ENCODE measurements around the gene ALDH3B1.

ALDH3B1 gene

GRCh38 chr11:68032997-68033707 is 23.0 kb downstream of the ALDH3B1 start:
- DNase-seq: no peak

DNA sequence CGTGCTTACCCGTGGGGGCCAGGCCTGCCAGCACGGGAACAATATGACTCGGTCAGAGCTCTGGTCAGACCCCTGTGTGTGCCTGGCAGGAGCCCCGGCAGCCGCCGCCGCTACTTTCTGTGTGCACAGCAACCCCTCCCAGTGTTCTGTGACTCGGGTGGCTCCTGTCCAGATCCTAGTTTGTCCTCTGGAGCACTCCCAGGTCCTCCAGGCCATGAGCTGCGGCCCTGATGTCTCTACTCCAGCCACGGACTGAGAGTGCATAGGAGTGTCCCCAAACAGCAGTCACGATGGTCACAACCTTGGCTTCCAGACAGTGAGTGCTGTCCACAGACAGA is 23.6 kb downstream of the ALDH3B1 start:
- DNase-seq: no peak

DNA sequence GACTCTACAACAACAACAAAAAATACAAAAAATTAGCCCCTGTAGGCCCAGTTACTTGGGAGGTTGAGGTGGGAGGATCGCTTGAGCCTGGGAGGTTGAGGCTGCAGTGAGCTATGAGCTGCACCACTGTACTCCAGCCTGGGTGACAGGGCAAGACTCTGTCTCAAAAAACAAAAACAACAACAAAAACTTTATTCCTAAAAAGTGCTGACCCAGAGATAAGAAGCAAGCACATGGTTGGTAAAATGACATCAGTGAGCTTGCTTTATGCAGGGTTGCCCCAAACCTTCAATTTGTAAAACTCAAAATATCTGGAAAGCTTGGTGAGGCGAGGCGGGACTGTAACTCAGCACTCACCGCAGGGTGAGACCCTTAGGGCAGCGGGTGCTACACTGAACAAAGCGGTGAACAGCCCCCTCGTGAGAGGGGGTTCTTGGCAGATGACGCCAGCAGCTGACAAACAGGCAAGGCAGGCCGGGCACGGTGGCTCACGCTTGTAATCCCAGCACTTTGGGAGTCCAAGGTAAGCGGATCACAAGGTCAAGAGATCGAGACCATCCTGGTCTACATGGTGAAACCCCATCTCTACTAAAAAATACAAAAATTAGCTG is 25.2 kb downstream of the ALDH3B1 start:
- DNase-seq: no peak

DNA sequence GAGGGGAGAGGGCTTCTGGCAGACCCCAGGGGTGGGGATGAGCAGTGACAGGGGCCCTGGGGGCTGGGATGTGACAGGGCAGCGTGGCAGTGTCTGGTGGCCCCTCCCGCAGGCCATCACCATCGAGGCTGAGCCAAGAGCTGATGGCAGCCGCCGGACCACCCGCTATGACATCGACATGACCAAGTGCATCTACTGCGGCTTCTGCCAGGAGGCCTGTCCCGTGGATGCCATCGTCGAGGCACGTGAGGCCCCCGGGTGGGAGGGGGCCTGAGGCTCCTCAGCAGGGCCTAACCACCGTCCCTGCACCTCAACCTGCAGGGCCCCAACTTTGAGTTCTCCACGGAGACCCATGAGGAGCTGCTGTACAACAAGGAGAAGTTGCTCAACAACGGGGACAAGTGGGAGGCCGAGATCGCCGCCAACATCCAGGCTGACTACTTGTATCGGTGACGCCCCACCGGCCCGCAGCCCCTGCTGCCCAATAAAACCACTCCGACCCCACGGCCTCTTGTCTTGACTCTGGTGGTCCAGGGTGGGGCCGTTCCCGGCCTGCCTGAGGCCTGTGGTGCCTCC is 26.1 kb downstream of the ALDH3B1 start:
- no peak for DNase-seq

DNA sequence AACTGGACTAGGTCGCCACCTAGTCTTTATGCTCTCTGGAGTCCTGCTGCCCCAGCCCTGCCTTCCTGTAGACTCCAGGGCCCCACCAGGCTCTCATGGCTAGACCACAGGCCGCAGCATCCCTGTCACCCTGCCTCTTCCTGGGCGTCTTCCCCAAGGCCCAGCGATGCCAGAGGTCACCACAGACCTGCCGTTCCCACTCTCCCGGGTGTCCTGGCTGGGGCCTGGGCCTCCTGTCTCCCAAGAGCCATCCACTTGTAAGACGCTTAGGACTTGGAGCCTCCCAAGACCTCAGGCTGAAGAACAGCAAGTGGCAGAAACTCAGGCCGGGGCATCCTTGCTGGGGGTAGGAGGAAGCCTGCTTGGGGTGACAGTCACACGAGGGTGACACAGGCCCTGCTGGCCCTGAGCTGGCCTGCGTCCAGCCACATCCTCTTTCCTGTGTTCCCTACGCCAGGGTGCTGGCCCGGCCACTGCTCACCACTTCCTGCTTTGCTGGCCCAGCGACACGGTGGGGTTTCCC is 26.7 kb downstream of the ALDH3B1 start:
- DNase-seq: no peak

- no peak for DNase-seq
These were observed 27.5 kb downstream of the ALDH3B1 start for GRCh38 chr11:68037411-68038225.

DNA sequence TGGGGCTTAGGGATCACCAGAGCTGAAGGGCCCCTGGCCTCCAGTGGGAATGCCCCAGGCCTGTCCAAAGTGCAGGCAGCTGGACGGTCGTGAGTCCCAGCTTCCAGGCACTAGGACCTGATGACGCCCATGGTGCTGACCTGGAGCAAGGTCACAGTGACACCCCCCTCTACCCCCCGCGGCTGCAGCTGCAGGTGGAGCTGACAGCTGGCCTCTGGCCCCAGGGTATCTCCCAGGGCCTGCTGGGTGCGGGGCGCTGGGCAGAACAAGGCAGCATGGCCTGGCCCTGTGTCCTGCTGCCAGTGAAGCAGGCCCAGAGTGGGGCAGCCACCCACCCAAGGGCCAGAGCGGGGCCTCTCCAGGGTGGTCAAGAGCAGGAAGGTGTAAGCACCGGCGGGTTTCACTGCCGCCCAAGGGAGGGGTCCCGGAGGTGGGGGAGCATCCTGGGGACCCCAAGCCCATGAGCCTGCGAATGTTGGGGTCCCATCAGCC is 28.1 kb downstream of the ALDH3B1 start:
- DNase-seq: no peak

- DNase-seq: peak; percentile 53
These were observed 28.8 kb downstream of the ALDH3B1 start, which contains the start of gene TCIRG1 for GRCh38 chr11:68038718-68039525. Gene TCIRG1, plus strand, starts transcription at chr11:68039025. Its CDS starts 2,247 bp downstream, at chr11:68041272.

GRCh38 chr11:68039526-68040086 is 29.5 kb downstream of the ALDH3B1 start:
- no peak for DNase-seq

- DNase-seq: peak; percentile 39
These were observed 30.2 kb downstream of the ALDH3B1 start for GRCh38 chr11:68040101-68040956.

DNA sequence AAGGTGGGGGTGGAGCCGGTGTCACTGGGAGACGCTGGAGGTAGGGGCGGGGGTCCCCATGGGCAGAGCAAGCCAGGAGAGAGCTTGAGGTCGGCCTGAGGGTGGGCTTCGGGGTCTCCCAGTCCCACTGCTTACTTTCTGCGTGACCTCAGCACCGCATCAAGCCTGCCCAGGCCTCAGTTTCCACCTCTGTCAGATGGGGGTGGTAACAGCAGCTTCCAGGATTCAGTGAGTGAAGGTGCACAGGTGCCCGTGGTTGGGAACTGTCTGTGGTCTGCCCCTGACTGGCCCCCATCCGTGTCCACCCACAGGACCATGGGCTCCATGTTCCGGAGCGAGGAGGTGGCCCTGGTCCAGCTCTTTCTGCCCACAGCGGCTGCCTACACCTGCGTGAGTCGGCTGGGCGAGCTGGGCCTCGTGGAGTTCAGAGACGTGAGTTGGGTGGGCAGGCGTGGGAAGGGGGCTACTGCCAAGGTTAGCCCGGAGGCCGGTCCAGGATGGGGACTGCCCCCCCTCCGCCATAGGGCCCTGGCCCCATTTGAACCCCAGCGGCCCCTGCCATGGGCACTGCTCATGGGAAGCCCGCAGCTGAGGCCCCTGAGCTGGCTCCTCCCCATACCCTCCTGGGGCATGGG is 30.9 kb downstream of the ALDH3B1 start:
- no peak for DNase-seq

GRCh38 chr11:68041617-68042218 is 31.6 kb downstream of the ALDH3B1 start:
- DNase-seq: no peak

DNA sequence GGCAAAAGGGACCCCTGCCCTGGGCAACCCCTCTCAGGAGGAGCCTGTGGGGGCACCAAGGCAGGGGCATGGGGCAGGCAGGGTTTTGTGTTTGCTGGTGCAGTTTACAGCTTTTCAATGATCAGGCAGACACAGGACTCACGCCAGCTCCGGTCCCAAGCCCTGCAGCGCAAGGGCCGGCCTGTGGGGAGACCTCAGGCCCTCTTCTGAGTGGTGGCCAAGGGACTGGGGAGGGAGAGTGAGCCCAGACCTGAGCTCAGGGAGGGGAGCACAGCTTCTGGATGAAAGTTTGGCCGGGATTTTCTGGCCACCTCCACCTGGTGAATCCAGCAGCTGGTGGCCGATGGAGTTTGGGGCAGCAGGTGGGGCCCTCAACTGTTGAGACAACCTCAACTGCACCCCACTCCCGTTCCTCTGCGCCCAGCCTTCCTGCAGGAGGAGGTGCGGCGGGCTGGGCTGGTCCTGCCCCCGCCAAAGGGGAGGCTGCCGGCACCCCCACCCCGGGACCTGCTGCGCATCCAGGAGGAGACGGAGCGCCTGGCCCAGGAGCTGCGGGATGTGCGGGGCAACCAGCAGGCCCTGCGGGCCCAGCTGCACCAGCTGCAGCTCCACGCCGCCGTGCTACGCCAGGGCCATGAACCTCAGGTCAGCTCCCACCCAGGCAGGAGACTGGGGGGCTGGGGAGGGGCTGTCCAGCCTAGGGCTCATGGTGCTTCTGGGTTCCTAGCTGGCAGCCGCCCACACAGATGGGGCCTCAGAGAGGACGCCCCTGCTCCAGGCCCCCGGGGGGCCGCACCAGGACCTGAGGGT is 32.3 kb downstream of the ALDH3B1 start:
- DNase-seq: no peak

GRCh38 chr11:68043029-68043348 is 32.9 kb downstream of the ALDH3B1 start:
- peak; percentile 59 for DNase-seq

GRCh38 chr11:68043349-68044144 is 33.4 kb downstream of the ALDH3B1 start:
- peak; percentile 67 for DNase-seq

- DNase-seq: no peak
These were observed 34.2 kb downstream of the ALDH3B1 start for GRCh38 chr11:68044145-68044813.

- no peak for DNase-seq
These were observed 34.8 kb downstream of the ALDH3B1 start for GRCh38 chr11:68044898-68045351.

Measured in T1000 (cell line).